Liver (tissue), 9 donors: ENCODE results near the gene HJURP. TPM values are rescaled to one million over a fixed set of nuclear protein-coding genes. Genes with fewer than 3 reads are reported as not detected.

ENCODE experiments used
- DNase-seq: peaks from one replicate; pipeline ENCODE4 v3.0.0-alpha.2; 2017; ENCODE audit warnings: low spot score
- H3K27ac ChIP-seq, 2 donors: one replicate each; pipeline ENCODE4 v1.7.0; 2013; ENCODE audit warnings: inconsistent platforms in 2 of 2, low read length in 2 of 2, control low read depth in 1 of 2, low read depth in 1 of 2, mild to moderate bottlenecking in 1 of 2
- H3K27me3 ChIP-seq, 4 donors: one replicate each; pipeline versions ENCODE4 v1.6.1 to v1.7.0; 2013; ENCODE audit warnings: low read length in 3 of 4, inconsistent platforms in 1 of 4, mild to moderate bottlenecking in 1 of 4, moderate library complexity in 1 of 4; ENCODE audit not compliant: control insufficient read depth in 4 of 4, insufficient read depth in 4 of 4
- H3K36me3 ChIP-seq, 4 donors: one replicate each; pipeline versions ENCODE4 v1.6.1 to v1.7.0; 2013; ENCODE audit warnings: low read length in 3 of 4, mild to moderate bottlenecking in 3 of 4, low read depth in 1 of 4, moderate library complexity in 1 of 4; ENCODE audit not compliant: control insufficient read depth in 4 of 4, insufficient read depth in 3 of 4
- H3K4me1 ChIP-seq, 4 donors: one replicate each; pipeline versions ENCODE4 v1.6.1 to v1.7.0; 2013; ENCODE audit warnings: low read length in 3 of 4, mild to moderate bottlenecking in 3 of 4, moderate library complexity in 1 of 4; ENCODE audit not compliant: control insufficient read depth in 4 of 4, insufficient read depth in 4 of 4
- H3K4me3 ChIP-seq, 3 donors: one replicate each; pipeline versions ENCODE4 v1.6.1 to v1.7.0; 2013; ENCODE audit warnings: low read length in 3 of 3, control low read depth in 1 of 3, low read depth in 1 of 3, mild to moderate bottlenecking in 1 of 3
- H3K9ac ChIP-seq, 2 donors: one replicate each; pipeline ENCODE4 v1.7.0; 2013; ENCODE audit warnings: low read length in 2 of 2, mild to moderate bottlenecking in 2 of 2, moderate library complexity in 2 of 2, control low read depth in 1 of 2, low read depth in 1 of 2
- H3K9me3 ChIP-seq, 4 donors: one replicate each; pipeline versions ENCODE4 v1.6.1 to v1.7.0; 2013; ENCODE audit warnings: low read length in 3 of 4; ENCODE audit not compliant: control insufficient read depth in 4 of 4
- ATF3 ChIP-seq: IDR thresholded peaks from 2 replicates; pipeline ENCODE4 v1.6.1; 2016; ENCODE audit warnings: antibody characterized with exemption
- EGR1 ChIP-seq, 2 donors: IDR thresholded peaks; 2 replicates each; pipeline ENCODE4 v1.6.1; 2016 to 2018; ENCODE audit warnings: antibody characterized with exemption in 2 of 2, low read depth in 2 of 2
- FOXA1 ChIP-seq: IDR thresholded peaks from 2 replicates; pipeline ENCODE4 v1.6.1; 2016; ENCODE audit warnings: antibody characterized with exemption
- FOXA2 ChIP-seq: IDR thresholded peaks from 2 replicates; pipeline ENCODE4 v1.6.1; 2016; ENCODE audit warnings: antibody characterized with exemption
- GABPA ChIP-seq, 2 donors: IDR thresholded peaks in 1 of 2; conservative IDR thresholded peaks in 1 of 2; 2 replicates each; pipeline ENCODE4 v1.6.1; 2016; ENCODE audit warnings: antibody characterized with exemption in 2 of 2, mild to moderate bottlenecking in 1 of 2, moderate library complexity in 1 of 2
- HNF4A ChIP-seq, 2 donors: conservative IDR thresholded peaks; 2 replicates each; pipeline ENCODE4 v1.6.1; 2016; ENCODE audit warnings: antibody characterized with exemption in 2 of 2, mild to moderate bottlenecking in 2 of 2
- HNF4G ChIP-seq: IDR thresholded peaks from 2 replicates; pipeline ENCODE4 v1.6.1; 2016; ENCODE audit warnings: antibody characterized with exemption
- MAX ChIP-seq: IDR thresholded peaks from 2 replicates; pipeline ENCODE4 v1.6.1; 2016; ENCODE audit warnings: antibody characterized with exemption
- NR2F2 ChIP-seq: IDR thresholded peaks from 2 replicates; pipeline ENCODE4 v1.6.1; 2016; ENCODE audit warnings: antibody characterized with exemption
- RAD21 ChIP-seq, 2 donors: IDR thresholded peaks; 2 replicates each; pipeline ENCODE4 v1.6.1; 2016; ENCODE audit warnings: antibody characterized with exemption in 2 of 2, mild to moderate bottlenecking in 2 of 2
- RXRA ChIP-seq, 2 donors: IDR thresholded peaks; 2 replicates each; pipeline ENCODE4 v1.6.1; 2017 to 2018; ENCODE audit warnings: antibody characterized with exemption in 2 of 2, mild to moderate bottlenecking in 1 of 2
- YY1 ChIP-seq: IDR thresholded peaks from 2 replicates; pipeline ENCODE4 v1.6.1; 2016; ENCODE audit warnings: antibody characterized with exemption, mild to moderate bottlenecking
- ZBTB33 ChIP-seq: IDR thresholded peaks from 2 replicates; pipeline ENCODE4 v1.6.1; 2016; ENCODE audit warnings: antibody characterized with exemption
- WGBS: extraction: QIAGEN DNeasy Blood & Tissue Kit; methylation state at CpG from one replicate; pipeline ENCODE4 v1.1.7; 2013; 5-methylcytosine and 5-hydroxymethylcytosine counted together
- polyA plus RNA-seq, 2 donors: library from polyadenylated mRNA; stranded (reverse) in 1 of 2; unstranded in 1 of 2; fragments of 200-250 nt in 1 of 2; fragments of >200 nt in 1 of 2; fragmentation: Nextera tagmentation in 1 of 2; extraction: Ambion mirVana in 1 of 2; gene quantifications; one replicate each; pipeline versions ENCODE4 v1.2.1 to v1.2.3, GENCODE V29; 2013 to 2015
- total RNA-seq, 2 donors: library from RNA; depleted of rRNA; stranded (reverse); fragments of >200 nt; gene quantifications; one replicate each; pipeline ENCODE4 v1.2.3, GENCODE V29; 2014
- TF ChIP-seq, protein P1 (sequence below): fragments of 150-350 bp; IDR thresholded peaks from 2 replicates; pipeline ENCODE4 v1.5.1; 2017; ENCODE audit warnings: improper control_type of control experiment, low read depth, low read length; ENCODE audit not compliant: missing input control
- donor health status: healthy.
- donor health status: healthy.
- donor health status: healthy.
- donor health status: healthy.
- donor health status: healthy.

HJURP gene
- total and polyA plus RNA-seq, 4 donors, result 0.08 to 32.9 (median 1.4) TPM

GRCh38 chr2:233815861-233816260 lies 38.5 kb downstream of the HJURP start:
- peaks cover 0 to 9% (median 4%) of the 10 kb centered on the region in 4 donors for H3K4me1 ChIP-seq
- H3K27ac ChIP-seq, result no peak overlapping the region
- no peaks in the 10 kb centered on the region for H3K36me3 ChIP-seq
- no peaks in the 10 kb centered on the region for H3K27me3 ChIP-seq
- TF ChIP-seq EGR1 (IDR thresholded peaks at IDR 0.05; ENCODE audit: low read depth in 2 of 2) (no peak), ATF3 (no peak), RXRA (IDR thresholded peaks at IDR 0.05) (no peak), FOXA2 (no peak), YY1 (no peak), NR2F2 (no peak), GABPA (IDR thresholded peaks at IDR 0.05 in 1 of 2, conservative IDR thresholded peaks at IDR 0.05 in 1 of 2) (no peak), HNF4G (no peak), MAX (no peak), ZBTB33 (no peak), FOXA1 (no peak), HNF4A (conservative IDR thresholded peaks at IDR 0.05) (no peak)
- TF ChIP-seq, protein P1, sequence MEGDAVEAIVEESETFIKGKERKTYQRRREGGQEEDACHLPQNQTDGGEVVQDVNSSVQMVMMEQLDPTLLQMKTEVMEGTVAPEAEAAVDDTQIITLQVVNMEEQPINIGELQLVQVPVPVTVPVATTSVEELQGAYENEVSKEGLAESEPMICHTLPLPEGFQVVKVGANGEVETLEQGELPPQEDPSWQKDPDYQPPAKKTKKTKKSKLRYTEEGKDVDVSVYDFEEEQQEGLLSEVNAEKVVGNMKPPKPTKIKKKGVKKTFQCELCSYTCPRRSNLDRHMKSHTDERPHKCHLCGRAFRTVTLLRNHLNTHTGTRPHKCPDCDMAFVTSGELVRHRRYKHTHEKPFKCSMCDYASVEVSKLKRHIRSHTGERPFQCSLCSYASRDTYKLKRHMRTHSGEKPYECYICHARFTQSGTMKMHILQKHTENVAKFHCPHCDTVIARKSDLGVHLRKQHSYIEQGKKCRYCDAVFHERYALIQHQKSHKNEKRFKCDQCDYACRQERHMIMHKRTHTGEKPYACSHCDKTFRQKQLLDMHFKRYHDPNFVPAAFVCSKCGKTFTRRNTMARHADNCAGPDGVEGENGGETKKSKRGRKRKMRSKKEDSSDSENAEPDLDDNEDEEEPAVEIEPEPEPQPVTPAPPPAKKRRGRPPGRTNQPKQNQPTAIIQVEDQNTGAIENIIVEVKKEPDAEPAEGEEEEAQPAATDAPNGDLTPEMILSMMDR, result no peak
- H3K9ac ChIP-seq, result no peak overlapping the region
- H3K9me3 ChIP-seq, result no peaks in the 10 kb centered on the region
- no peak for DNase-seq
- 85% methylated on average over 6 of the region's 6 CpGs for WGBS
- H3K4me3 ChIP-seq, result no peak overlapping the region

- Histone ChIP-seq H3K36me3 (no peaks in the 10 kb centered on the region), H3K27ac (no peak overlapping the region), H3K9ac (no peak overlapping the region), H3K4me3 (no peak overlapping the region), H3K9me3 (no peaks in the 10 kb centered on the region), H3K27me3 (no peaks in the 10 kb centered on the region), H3K4me1 (peaks cover 0 to 9% (median 4%) of the 10 kb centered on the region in 4 donors)
- DNase-seq, result no peak
- TF ChIP-seq ATF3, result no peak
- TF ChIP-seq FOXA1, result no peak
- TF ChIP-seq GABPA (IDR thresholded peaks at IDR 0.05 in 1 of 2, conservative IDR thresholded peaks at IDR 0.05 in 1 of 2), result no peak
- no peak for TF ChIP-seq FOXA2
- no peak for TF ChIP-seq RAD21 (IDR thresholded peaks at IDR 0.05)
- TF ChIP-seq HNF4G, result no peak
- TF ChIP-seq MAX, result no peak
- WGBS, result 87% methylated on average over 2 of the region's 2 CpGs
These were observed 40.1 kb downstream of the HJURP start for GRCh38 chr2:233814056-233814835.
